ENCODE measurements around the gene NOXO1.
"Not testable (repeated sequence)": the region's sequence is repeated elsewhere in the genome, so short reads cannot be mapped to it uniquely, and the experiment has no call there.

The NOXO1 gene

GRCh38 chr16:1960665-1961630 lies 20.3 kb downstream of the NOXO1 start:
- peak; percentile 50 for DNase-seq

GRCh38 chr16:1959269-1960039 lies 21.8 kb downstream of the NOXO1 start, which contains the start of gene NDUFB10:
TSS of gene NDUFB10 (plus strand) at chr16:1959538. CDS start at chr16:1959625, 87 bp downstream.
- peak; percentile 94 for DNase-seq

- no peak for DNase-seq
These were observed 22.5 kb downstream of the NOXO1 start for GRCh38 chr16:1958715-1959268.

GRCh38 chr16:1958143-1958491 lies 23.2 kb downstream of the NOXO1 start:
- not testable (repeated sequence) for DNase-seq

- DNase-seq: not testable (repeated sequence)
These were observed 23.7 kb downstream of the NOXO1 start for GRCh38 chr16:1957434-1958142.

- DNase-seq: no peak
These were observed 27.5 kb downstream of the NOXO1 start for GRCh38 chr16:1953734-1954133.

- no peak for DNase-seq
These were observed 30.7 kb downstream of the NOXO1 start for GRCh38 chr16:1950559-1950958.

GRCh38 chr16:1950047-1950446 lies 31.2 kb downstream of the NOXO1 start:
- DNase-seq: no peak

- no peak for DNase-seq
These were observed 31.8 kb downstream of the NOXO1 start for GRCh38 chr16:1949507-1949906.

GRCh38 chr16:1947369-1947670 lies 33.9 kb downstream of the NOXO1 start:
- no peak for DNase-seq

GRCh38 chr16:1946495-1947368 lies 34.5 kb downstream of the NOXO1 start:
- no peak for DNase-seq

GRCh38 chr16:1945559-1946391 lies 35.5 kb downstream of the NOXO1 start:
- DNase-seq: no peak

- no peak for DNase-seq
These were observed 36.6 kb downstream of the NOXO1 start for GRCh38 chr16:1944612-1945199.

- peak; percentile 100 for DNase-seq
These were observed 38.2 kb downstream of the NOXO1 start, which contains the start of gene MSRB1 for GRCh38 chr16:1942810-1943726. TSS of gene MSRB1 (minus strand) at chr16:1943199. CDS start at chr16:1943156, 43 bp downstream.

GRCh38 chr16:1942047-1942809 lies 39.0 kb downstream of the NOXO1 start:
- no peak for DNase-seq

- DNase-seq: no peak
These were observed 39.9 kb downstream of the NOXO1 start for GRCh38 chr16:1941162-1942046.

All from NCI-H146 (cell line).